ENCODE measurements around the gene ADPRHL1.

The ADPRHL1 gene

GRCh38 chr13:113426591-113426986, 26.7 kb downstream of the ADPRHL1 start:
- TF ChIP-seq, protein P1, sequence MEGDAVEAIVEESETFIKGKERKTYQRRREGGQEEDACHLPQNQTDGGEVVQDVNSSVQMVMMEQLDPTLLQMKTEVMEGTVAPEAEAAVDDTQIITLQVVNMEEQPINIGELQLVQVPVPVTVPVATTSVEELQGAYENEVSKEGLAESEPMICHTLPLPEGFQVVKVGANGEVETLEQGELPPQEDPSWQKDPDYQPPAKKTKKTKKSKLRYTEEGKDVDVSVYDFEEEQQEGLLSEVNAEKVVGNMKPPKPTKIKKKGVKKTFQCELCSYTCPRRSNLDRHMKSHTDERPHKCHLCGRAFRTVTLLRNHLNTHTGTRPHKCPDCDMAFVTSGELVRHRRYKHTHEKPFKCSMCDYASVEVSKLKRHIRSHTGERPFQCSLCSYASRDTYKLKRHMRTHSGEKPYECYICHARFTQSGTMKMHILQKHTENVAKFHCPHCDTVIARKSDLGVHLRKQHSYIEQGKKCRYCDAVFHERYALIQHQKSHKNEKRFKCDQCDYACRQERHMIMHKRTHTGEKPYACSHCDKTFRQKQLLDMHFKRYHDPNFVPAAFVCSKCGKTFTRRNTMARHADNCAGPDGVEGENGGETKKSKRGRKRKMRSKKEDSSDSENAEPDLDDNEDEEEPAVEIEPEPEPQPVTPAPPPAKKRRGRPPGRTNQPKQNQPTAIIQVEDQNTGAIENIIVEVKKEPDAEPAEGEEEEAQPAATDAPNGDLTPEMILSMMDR (IDR thresholded peaks at IDR 0.05; ENCODE audit: unreplicated experiment in 3 of 3) = no peak
- Mint-ChIP-seq H3K4me3 (no peak overlapping the region), H3K4me1 (peaks cover 11% of the 10 kb centered on the region), H3K36me3 (ENCODE audit: low read depth) (peaks cover 3% of the 10 kb centered on the region), H3K27me3 (ENCODE audit: low read depth) (peaks cover 3% of the 10 kb centered on the region), H3K27ac (no peak overlapping the region), H3K9me3 (no peaks in the 10 kb centered on the region)

DNA sequence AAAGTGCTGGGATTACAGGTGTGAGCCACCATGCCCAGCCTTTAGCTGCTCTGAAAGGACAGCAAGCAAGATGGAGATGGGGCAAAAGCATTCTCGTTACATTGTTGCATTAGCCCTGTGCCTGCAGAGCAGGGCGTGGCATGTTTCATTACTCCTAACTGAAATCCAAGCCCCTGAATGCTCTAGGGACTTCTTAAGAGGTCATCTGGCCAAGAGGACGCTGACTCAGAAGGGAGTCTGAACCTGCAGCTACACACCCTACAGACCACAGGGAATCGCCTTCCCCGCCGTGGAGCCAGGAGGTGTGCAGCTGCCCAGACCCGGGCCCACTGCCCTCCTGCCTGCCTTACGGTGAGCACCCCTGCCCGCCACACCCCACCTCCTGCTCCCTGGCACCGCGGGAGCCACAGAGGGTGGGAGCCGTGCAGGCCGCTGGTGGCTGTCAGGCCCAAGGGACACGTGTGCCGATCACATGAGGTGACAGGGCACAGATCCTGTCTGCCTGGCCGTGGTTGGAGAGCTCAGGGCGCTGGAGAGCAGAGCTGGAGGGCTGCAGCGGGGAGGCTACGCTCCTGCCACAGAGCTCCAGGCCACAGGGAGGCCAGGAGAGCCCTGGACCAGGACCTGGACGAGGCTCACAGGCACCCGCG, 27.2 kb downstream of the ADPRHL1 start:
- Mint-ChIP-seq H3K4me3 (no peak overlapping the region), H3K27me3 (ENCODE audit: low read depth) (peaks cover 3% of the 10 kb centered on the region), H3K4me1 (peaks cover 12% of the 10 kb centered on the region), H3K36me3 (ENCODE audit: low read depth) (peaks cover 3% of the 10 kb centered on the region), H3K9me3 (no peaks in the 10 kb centered on the region), H3K27ac (no peak overlapping the region)
- TF ChIP-seq, protein P1 (IDR thresholded peaks at IDR 0.05; ENCODE audit: unreplicated experiment in 3 of 3) = no peak

- peaks cover 12% of the 10 kb centered on the region for H3K4me1 Mint-ChIP-seq
- no peaks in the 10 kb centered on the region for H3K9me3 Mint-ChIP-seq
- TF ChIP-seq, protein P1 (IDR thresholded peaks at IDR 0.05; ENCODE audit: unreplicated experiment in 3 of 3) = no peak
- no peak overlapping the region for H3K4me3 Mint-ChIP-seq
- H3K27me3 Mint-ChIP-seq (ENCODE audit: low read depth) = peaks cover 8% of the 10 kb centered on the region
- H3K36me3 Mint-ChIP-seq (ENCODE audit: low read depth) = peaks cover 6% of the 10 kb centered on the region
- no peak overlapping the region for H3K27ac Mint-ChIP-seq
Observed at GRCh38 chr13:113423520-113424163, 29.6 kb downstream of the ADPRHL1 start.

- TF ChIP-seq, protein P1 (IDR thresholded peaks at IDR 0.05; ENCODE audit: unreplicated experiment in 3 of 3) = no peak
- H3K4me1 Mint-ChIP-seq = peaks cover 12% of the 10 kb centered on the region
- H3K27me3 Mint-ChIP-seq (ENCODE audit: low read depth) = peaks cover 9% of the 10 kb centered on the region
- H3K4me3 Mint-ChIP-seq = no peak overlapping the region
- peaks cover 6% of the 10 kb centered on the region for H3K36me3 Mint-ChIP-seq (ENCODE audit: low read depth)
- peak overlapping the region in 2 of 3 experiments; percentile 96 to 97 for H3K27ac Mint-ChIP-seq
- H3K9me3 Mint-ChIP-seq = no peaks in the 10 kb centered on the region
Observed at GRCh38 chr13:113422807-113423519, 30.3 kb downstream of the ADPRHL1 start.

- peak overlapping the region; percentile 96 to 98 (median 97) for H3K27ac Mint-ChIP-seq
- peak overlapping the region; percentile 67 to 68 (median 68) for H3K4me3 Mint-ChIP-seq
- TF ChIP-seq, protein P1 (IDR thresholded peaks at IDR 0.05; ENCODE audit: unreplicated experiment in 3 of 3) = no peak
- H3K36me3 Mint-ChIP-seq (ENCODE audit: low read depth) = peaks cover 6% of the 10 kb centered on the region
- peaks cover 12% of the 10 kb centered on the region for H3K4me1 Mint-ChIP-seq
- H3K9me3 Mint-ChIP-seq = no peaks in the 10 kb centered on the region
- H3K27me3 Mint-ChIP-seq (ENCODE audit: low read depth) = peaks cover 11% of the 10 kb centered on the region
Observed at GRCh38 chr13:113421673-113422270, 31.5 kb downstream of the ADPRHL1 start.
